K562 (cell line): ENCODE measurements around the gene SART1. TPM values are rescaled to one million over a fixed set of nuclear protein-coding genes. Genes with fewer than 3 reads are reported as not detected.
A peak's percentile ranks its signal among the peaks of the same experiment; 100 is the strongest.

ENCODE experiments used
- ARID1B ChIP-seq: fragments of 450-650 bp; IDR thresholded peaks from 2 replicates; pipeline ENCODE4 v1.6.1; 2016; ENCODE audit warnings: antibody characterized with exemption, mild to moderate bottlenecking, inconsistent platforms
- ARID3A ChIP-seq: IDR thresholded peaks from 2 replicates; pipeline ENCODE4 v1.6.1; 2012; ENCODE audit warnings: low read depth, low read length, improper control_type of control experiment, borderline replicate concordance
- CBFB ChIP-seq: sonication (generic); formaldehyde crosslinking; IDR thresholded peaks from 2 replicates; pipeline ENCODE4 v1.4.0; 2020; ENCODE audit warnings: mild to moderate bottlenecking, missing genetic modification reagents
- CSDE1 ChIP-seq, 2 experiments: fragments of 450-650 bp; IDR thresholded peaks; 2 replicates each; pipeline ENCODE4 v1.6.1; 2016; ENCODE audit warnings: mild to moderate bottlenecking in 1 of 2
- CXXC5 ChIP-seq: fragments of 250-450 bp; sonication (Bioruptor Pico); IDR thresholded peaks from 2 replicates; pipeline ENCODE4 v1.8.0; 2022; ENCODE audit warnings: inconsistent platforms, mild to moderate bottlenecking, moderate library complexity
- FOXP1 ChIP-seq: sonication (generic); formaldehyde crosslinking; IDR thresholded peaks from 2 replicates; pipeline ENCODE4 v1.8.0; 2022; ENCODE audit warnings: mild to moderate bottlenecking, missing genetic modification reagents
- GTF2E2 ChIP-seq: fragments of 200-800 bp; sonication (Bioruptor generic); IDR thresholded peaks from 2 replicates; pipeline ENCODE4 v1.6.1; 2016; ENCODE audit warnings: missing genetic modification characterization, missing compliant biosample characterization
- HDAC8 ChIP-seq: fragments of 450-650 bp; IDR thresholded peaks from 2 replicates; pipeline ENCODE4 v1.6.1; 2016; ENCODE audit warnings: mild to moderate bottlenecking, missing genetic modification characterization, moderate library complexity, missing compliant biosample characterization
- KDM4B ChIP-seq, 2 experiments: fragments of 450-650 bp in 1 of 2; sonication (generic) in 1 of 2; IDR thresholded peaks; 2 replicates each; pipeline ENCODE4 v1.6.1; 2016 to 2017; ENCODE audit warnings: borderline replicate concordance in 2 of 2, antibody characterized with exemption in 1 of 2, low read depth in 1 of 2, mild to moderate bottlenecking in 1 of 2
- MITF ChIP-seq: IDR thresholded peaks from 2 replicates; pipeline ENCODE4 v1.6.1; 2014; ENCODE audit warnings: antibody characterized with exemption
- MTF1 ChIP-seq: fragments of 250-450 bp; sonication (Bioruptor Pico); IDR thresholded peaks from 2 replicates; pipeline ENCODE4 v1.9.0; 2021; ENCODE audit warnings: moderate library complexity, mild to moderate bottlenecking, inconsistent platforms, borderline replicate concordance
- NR2F6 ChIP-seq: fragments of 450-650 bp; formaldehyde crosslinking; IDR thresholded peaks from 2 replicates; pipeline ENCODE4 v1.4.0; 2020; ENCODE audit warnings: mild to moderate bottlenecking
- PHTF2 ChIP-seq: fragments of 250-450 bp; sonication (Bioruptor Pico); IDR thresholded peaks from 2 replicates; pipeline ENCODE4 v1.5.0; 2021; ENCODE audit warnings: mild to moderate bottlenecking
- RBM15 ChIP-seq: fragments of 200-400 bp; formaldehyde crosslinking; IDR thresholded peaks from 2 replicates; pipeline ENCODE4 v1.6.1; 2018; ENCODE audit warnings: mild to moderate bottlenecking, low read length, moderate library complexity; ENCODE audit not compliant: insufficient read depth
- SNAPC5 ChIP-seq: fragments of 250-450 bp; sonication (Bioruptor Pico); IDR thresholded peaks from 2 replicates; pipeline ENCODE4 v1.8.0; 2021; ENCODE audit warnings: moderate library complexity, mild to moderate bottlenecking, inconsistent platforms
- SREBF2 ChIP-seq: sonication (generic); formaldehyde crosslinking; IDR thresholded peaks from 2 replicates; pipeline ENCODE4 v1.4.0; 2020; ENCODE audit warnings: mild to moderate bottlenecking, missing genetic modification reagents
- SRSF1 ChIP-seq: fragments of 200-400 bp; formaldehyde crosslinking; IDR thresholded peaks from 2 replicates; pipeline ENCODE4 v1.6.1; 2017; ENCODE audit warnings: mild to moderate bottlenecking, low read depth, low read length, moderate library complexity
- TEAD1 ChIP-seq, 2 experiments: fragments of 450-650 bp in 1 of 2; sonication (generic) in 1 of 2; formaldehyde crosslinking; IDR thresholded peaks; 2 replicates each; pipeline versions ENCODE4 v1.4.0 to v1.8.0; 2020 to 2022; ENCODE audit warnings: mild to moderate bottlenecking in 2 of 2, missing genetic modification reagents in 1 of 2
- TGIF2 ChIP-seq: sonication (generic); formaldehyde crosslinking; IDR thresholded peaks from 2 replicates; pipeline ENCODE4 v1.8.1; 2022; ENCODE audit warnings: mild to moderate bottlenecking, missing genetic modification reagents, moderate library complexity
- ZNF146 ChIP-seq: IDR thresholded peaks from one replicate; pipeline ENCODE4 v1.6.1; 2018; ENCODE audit warnings: missing compliant biosample characterization; ENCODE audit not compliant: unreplicated experiment
- ZNF165 ChIP-seq: fragments of 250-450 bp; sonication (Bioruptor Pico); IDR thresholded peaks from 2 replicates; pipeline ENCODE4 v1.4.0; 2020; ENCODE audit warnings: borderline replicate concordance
- ZNF253 ChIP-seq: fragments of 250-450 bp; sonication (Bioruptor Pico); conservative IDR thresholded peaks from 2 replicates; pipeline ENCODE4 v1.6.1; 2021; ENCODE audit warnings: mild to moderate bottlenecking
- ZNF316 ChIP-seq: fragments of 450-650 bp; IDR thresholded peaks from 2 replicates; pipeline ENCODE4 v1.6.1; 2016
- ZNF384 ChIP-seq: IDR thresholded peaks from 2 replicates; pipeline ENCODE4 v1.6.1; 2012; ENCODE audit warnings: low read depth, low read length, improper control_type of control experiment
- ZNF561 ChIP-seq: fragments of 450-650 bp; formaldehyde crosslinking; conservative IDR thresholded peaks from 2 replicates; pipeline ENCODE4 v1.4.0; 2020; ENCODE audit warnings: mild to moderate bottlenecking, moderate library complexity
- polyA plus RNA-seq, 8 experiments: library from polyadenylated mRNA; depleted of rRNA in 4 of 8; stranded (reverse) in 5 of 8; unstranded in 3 of 8; fragments of >200 nt; fragmentation: Nextera tagmentation in 2 of 8; fragmentation: Illumina TruSeq in 1 of 8; extraction: Ambion mirVana in 2 of 8; extraction: Trizol in 1 of 8; gene quantifications; 2 replicates each; pipeline versions ENCODE4 v1.2.1 to v1.2.3, GENCODE V29; 2011 to 2014; ENCODE audit warnings: inconsistent platforms in 1 of 8, missing spikeins in 1 of 8
- total RNA-seq, 7 experiments: library from RNA; depleted of rRNA in 6 of 7; stranded (reverse); fragments of >200 nt in 6 of 7; fragmentation: Illumina TruSeq in 2 of 7; extraction: Trizol in 2 of 7; gene quantifications; 2 replicates each; pipeline versions ENCODE4 v1.2.1 to v1.2.3, GENCODE V29; 2011 to 2021; ENCODE audit warnings: low replicate concordance in 1 of 7
- TF ChIP-seq, protein P1 (sequence below): fragments of 450-650 bp; IDR thresholded peaks from 2 replicates; pipeline ENCODE4 v1.6.1; 2017; ENCODE audit warnings: mild to moderate bottlenecking, moderate library complexity

Gene SART1
- total and polyA plus RNA-seq, 9 of the 15 experiments (the other 6 are each of a cell fraction or from before 2014, with no cell fraction given) = 4.8 to 84.1 (median 31.7) TPM

DNA sequence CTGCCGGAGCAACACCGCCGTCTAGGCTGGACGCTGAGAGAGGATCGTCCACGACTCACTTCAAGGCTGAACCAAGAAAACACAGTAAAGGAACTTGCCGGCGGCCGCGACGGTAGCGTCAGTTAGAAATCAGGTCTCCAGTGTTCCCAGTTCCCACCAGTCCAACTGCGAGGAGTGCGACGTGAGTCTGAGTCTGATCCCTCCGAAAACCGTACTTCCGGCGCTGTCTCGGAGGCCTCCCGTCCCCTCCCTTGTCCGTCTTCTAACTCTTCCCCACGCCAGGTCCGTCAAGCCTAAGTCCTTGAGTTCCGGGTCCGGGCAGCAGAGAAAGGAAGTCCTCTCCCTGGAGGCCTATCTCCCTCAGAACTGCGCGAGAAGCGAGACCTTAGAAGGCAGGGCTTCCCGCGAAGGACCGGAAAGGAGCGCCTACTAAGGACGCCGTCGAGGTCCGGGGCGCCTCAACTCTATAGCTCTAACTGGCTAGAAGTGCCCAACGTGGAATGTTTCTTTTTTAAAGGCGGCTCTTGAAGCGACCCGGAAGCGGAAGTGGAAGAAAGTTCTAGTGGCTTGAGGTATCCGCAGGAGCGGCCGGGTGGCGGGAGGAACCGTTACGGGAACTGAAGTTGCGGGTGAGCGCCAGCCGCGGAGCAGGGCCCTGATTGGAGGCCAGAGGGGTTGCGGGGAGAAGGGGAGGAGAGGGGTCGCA lies 40.6 kb downstream of the SART1 start, which contains the start of the genes BANF1 and EIF1AD (continued):
- TF ChIP-seq, protein P1, sequence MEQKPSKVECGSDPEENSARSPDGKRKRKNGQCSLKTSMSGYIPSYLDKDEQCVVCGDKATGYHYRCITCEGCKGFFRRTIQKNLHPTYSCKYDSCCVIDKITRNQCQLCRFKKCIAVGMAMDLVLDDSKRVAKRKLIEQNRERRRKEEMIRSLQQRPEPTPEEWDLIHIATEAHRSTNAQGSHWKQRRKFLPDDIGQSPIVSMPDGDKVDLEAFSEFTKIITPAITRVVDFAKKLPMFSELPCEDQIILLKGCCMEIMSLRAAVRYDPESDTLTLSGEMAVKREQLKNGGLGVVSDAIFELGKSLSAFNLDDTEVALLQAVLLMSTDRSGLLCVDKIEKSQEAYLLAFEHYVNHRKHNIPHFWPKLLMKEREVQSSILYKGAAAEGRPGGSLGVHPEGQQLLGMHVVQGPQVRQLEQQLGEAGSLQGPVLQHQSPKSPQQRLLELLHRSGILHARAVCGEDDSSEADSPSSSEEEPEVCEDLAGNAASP = no peak
- TF ChIP-seq TEAD1 (CRISPR knock-in tag; IDR thresholded peaks at IDR 0.05) (peak; percentile 61 to 82), ZNF253 (CRISPR knock-in tag) (no peak), ZNF316 (no peak), CSDE1 (IDR thresholded peaks at IDR 0.05) (peak in 1 of 2 experiments; percentile 50; a peak in 1 of 4 replicates), NR2F6 (CRISPR knock-in tag) (no peak), ZNF384 (peak; percentile 59; the same call in 1 of the 2 replicates), MITF (0 out of 2 replicates have a peak, but pooled peaks have one; percentile 3), GTF2E2 (tag) (peak; percentile 99), PHTF2 (CRISPR knock-in tag) (no peak), FOXP1 (peak; percentile 35), SREBF2 (CRISPR knock-in tag) (no peak), SNAPC5 (CRISPR knock-in tag) (no peak), HDAC8 (no peak), TGIF2 (no peak; the same call in 1 of the 2 replicates), MTF1 (CRISPR knock-in tag) (no peak), SRSF1 (no peak), ZNF561 (CRISPR knock-in tag) (no peak), ZNF146 (no peak), ARID3A (no peak), KDM4B (IDR thresholded peaks at IDR 0.05; ENCODE audit: borderline replicate concordance in 2 of 2, low read depth in 1 of 2) (peak in 1 of 2 experiments; percentile 95; a peak in 2 of 4 replicates), CXXC5 (peak; percentile 93), ARID1B (no peak; the same call in 1 of the 2 replicates), CBFB (CRISPR knock-in tag) (peak; percentile 91), ZNF165 (CRISPR knock-in tag) (peak; percentile 35; the same call in 1 of the 2 replicates), RBM15 (no peak)
